Subcutaneous adipose tissue (tissue), 4 donors: ENCODE data around the gene MAFB. TPM values are rescaled to one million over a fixed set of nuclear protein-coding genes. Genes with fewer than 3 reads are reported as not detected.

Experiments used
- CTCF ChIP-seq: fragments of 450-650 bp; IDR thresholded peaks from one replicate; pipeline ENCODE4 v1.5.1; 2016; ENCODE audit warnings: low read depth, mild to moderate bottlenecking, control low read depth, antibody characterized with exemption, moderate library complexity
- total RNA-seq, 4 donors: library from RNA; depleted of rRNA; stranded (reverse); fragments of >200 nt; gene quantifications; one replicate each; pipeline ENCODE4 v1.1.0, GENCODE V29; 2016

The MAFB gene
- total RNA-seq, 4 donors from 2014 or later: 74.0 to 140 (median 112) TPM

DNA sequence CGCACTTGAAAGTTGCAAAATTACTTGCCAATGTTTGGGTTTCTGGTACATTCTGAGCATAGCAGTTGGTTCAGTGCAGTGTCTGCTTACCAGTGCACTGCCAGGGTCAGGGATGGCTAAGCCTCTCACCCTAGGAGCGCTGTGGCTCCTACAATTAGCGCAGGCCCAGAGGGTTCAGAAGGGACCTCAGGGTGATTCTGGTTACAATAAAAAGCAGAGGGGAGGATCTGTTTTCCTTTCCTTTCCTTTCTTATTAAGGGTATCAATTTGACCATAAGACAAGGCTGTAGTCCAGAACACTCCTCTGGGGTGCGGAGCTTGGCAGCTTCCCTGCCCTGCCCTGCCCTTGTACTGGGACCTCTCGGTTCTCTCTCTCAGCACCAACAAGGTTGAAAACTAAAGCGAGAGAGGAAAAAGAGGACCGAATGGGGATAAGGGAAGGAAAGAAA, 2.6 kb downstream of the MAFB start:
- TF ChIP-seq CTCF: no peak

DNA sequence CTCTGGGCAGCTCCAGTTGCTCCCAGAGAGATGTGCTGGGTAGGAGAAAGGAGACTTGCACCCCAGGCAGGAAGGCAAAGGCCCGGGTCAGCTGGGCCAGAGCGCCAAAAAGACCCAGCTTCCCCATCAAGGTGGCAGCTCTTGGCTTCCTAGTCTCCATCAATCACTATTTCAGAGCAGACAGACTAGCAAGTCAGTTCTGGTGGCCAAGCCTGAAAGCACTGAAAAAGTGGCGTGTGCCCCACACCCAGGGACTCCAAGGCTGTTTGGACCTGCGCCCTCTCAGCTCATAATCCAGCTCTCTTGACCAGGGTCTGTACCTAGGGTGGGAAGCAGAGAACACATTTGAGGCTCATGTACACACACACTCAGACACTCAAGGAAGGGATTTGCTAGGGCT, 3.7 kb downstream of the MAFB start:
- no peak for TF ChIP-seq CTCF

DNA sequence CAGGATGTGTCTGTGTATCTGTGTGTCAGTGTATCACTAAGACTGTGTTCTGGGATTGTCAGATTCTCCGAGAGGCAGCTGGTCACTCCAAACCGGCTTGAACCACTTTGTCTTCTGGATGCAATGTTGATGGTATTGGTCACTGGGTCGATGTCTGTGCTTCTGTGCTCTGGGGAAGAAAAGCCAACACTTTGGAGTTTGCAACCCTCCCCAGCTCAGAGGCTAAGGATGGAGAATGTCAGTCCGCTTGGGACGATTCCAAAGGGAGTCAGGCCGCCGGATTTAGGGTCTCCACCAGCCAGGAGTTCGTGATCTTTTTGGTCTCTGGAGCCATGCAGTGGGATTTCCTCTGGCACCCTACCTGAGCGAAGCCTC, 5.2 kb downstream of the MAFB start:
- no peak for TF ChIP-seq CTCF

DNA sequence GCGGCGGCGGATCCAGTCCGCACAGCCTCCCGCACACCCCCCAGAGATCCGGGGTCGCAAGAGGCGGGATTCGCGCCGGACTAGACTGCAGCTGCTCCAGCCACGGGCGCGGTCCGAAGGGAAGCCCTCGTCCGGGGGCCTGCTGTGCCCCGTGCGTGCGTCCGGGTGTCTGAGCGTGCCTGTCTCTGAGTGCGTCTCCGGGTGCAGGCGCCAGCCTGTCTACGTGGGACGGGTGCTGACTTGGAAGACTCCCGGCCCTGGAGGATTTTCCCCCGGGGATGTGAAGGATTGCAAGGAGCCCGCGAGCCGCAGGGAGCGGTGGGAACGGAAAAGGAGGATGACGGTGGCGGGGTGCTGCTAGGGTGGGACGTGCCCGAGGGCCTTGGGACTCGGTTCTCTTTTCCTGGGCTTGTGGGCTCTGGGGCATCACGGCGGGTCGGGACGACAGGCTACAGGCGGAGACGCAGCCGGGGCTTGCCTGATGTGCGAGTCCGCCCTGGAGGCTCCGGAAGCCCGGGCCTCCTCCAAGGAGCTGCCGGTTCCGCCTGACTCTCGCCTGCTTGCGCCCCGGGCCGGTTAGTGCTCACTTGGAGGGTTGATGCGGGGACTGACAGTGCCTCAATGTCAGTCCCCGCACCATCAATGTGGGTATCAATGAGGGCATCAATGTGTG, 5.7 kb downstream of the MAFB start:
- TF ChIP-seq CTCF: no peak

GRCh38 chr20:40682104-40682981, 6.7 kb downstream of the MAFB start:
- no peak for TF ChIP-seq CTCF

GRCh38 chr20:40681684-40682083, 7.4 kb downstream of the MAFB start:
- no peak for TF ChIP-seq CTCF

GRCh38 chr20:40681165-40681564, 7.9 kb downstream of the MAFB start:
- no peak for TF ChIP-seq CTCF
